Lower leg skin (tissue), 3 donors: ENCODE measurements around the gene LITAF.

Experiments
- POLR2A ChIP-seq, 2 donors: fragments of 450-650 bp; IDR thresholded peaks; one replicate each; pipeline ENCODE4 v1.6.1; 2016 to 2017; ENCODE audit warnings: antibody characterized with exemption in 2 of 2, mild to moderate bottlenecking in 1 of 2, moderate library complexity in 1 of 2
- TF ChIP-seq, protein P1 (sequence below), 3 donors: fragments of 450-650 bp; IDR thresholded peaks; one replicate each; pipeline ENCODE4 v1.5.1; 2016; ENCODE audit warnings: antibody characterized with exemption in 3 of 3, mild to moderate bottlenecking in 3 of 3, moderate library complexity in 2 of 3

DNA sequence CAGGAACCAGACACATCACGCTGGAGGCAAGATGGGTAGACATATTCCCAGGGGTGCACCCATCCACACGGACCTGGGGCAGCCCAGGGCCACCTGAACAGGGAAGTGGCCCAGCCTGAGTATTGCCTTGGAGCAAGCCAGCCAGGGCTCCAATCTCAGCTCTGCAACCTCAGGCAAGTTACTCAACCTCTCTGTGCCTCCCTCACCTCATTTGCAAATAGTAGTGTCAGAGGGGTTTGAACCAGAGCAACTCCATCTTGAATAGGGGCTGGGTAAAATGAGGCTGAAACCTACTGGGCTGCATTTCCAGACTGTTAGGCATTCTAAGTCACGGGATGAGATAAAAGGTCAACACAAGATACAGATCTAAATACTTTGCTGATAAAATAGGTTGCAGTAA lies 46.4 kb upstream of the LITAF start:
- TF ChIP-seq POLR2A (IDR thresholded peaks at IDR 0.05) = no peak
- TF ChIP-seq, protein P1, sequence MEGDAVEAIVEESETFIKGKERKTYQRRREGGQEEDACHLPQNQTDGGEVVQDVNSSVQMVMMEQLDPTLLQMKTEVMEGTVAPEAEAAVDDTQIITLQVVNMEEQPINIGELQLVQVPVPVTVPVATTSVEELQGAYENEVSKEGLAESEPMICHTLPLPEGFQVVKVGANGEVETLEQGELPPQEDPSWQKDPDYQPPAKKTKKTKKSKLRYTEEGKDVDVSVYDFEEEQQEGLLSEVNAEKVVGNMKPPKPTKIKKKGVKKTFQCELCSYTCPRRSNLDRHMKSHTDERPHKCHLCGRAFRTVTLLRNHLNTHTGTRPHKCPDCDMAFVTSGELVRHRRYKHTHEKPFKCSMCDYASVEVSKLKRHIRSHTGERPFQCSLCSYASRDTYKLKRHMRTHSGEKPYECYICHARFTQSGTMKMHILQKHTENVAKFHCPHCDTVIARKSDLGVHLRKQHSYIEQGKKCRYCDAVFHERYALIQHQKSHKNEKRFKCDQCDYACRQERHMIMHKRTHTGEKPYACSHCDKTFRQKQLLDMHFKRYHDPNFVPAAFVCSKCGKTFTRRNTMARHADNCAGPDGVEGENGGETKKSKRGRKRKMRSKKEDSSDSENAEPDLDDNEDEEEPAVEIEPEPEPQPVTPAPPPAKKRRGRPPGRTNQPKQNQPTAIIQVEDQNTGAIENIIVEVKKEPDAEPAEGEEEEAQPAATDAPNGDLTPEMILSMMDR (IDR thresholded peaks at IDR 0.05) = no peak
